Mucosa of gallbladder (tissue), 1 donor: Measurements from ENCODE around the gene WBP11. TPM values are rescaled to one million over a fixed set of nuclear protein-coding genes. Genes with fewer than 3 reads are reported as not detected.

Experiments
- DNase-seq: peaks from one replicate; pipeline ENCODE4 v3.0.0-alpha.2; 2020; ENCODE audit warnings: low spot score
- total RNA-seq: library from RNA; stranded (reverse); gene quantifications from one replicate; pipeline ENCODE4 v1.2.1, GENCODE V29; 2021
- donor health status: DM: no; HTN: no; CAD: no.

The WBP11 gene
- total RNA-seq, 1 donor from 2014 or later = 41.1 TPM

DNA sequence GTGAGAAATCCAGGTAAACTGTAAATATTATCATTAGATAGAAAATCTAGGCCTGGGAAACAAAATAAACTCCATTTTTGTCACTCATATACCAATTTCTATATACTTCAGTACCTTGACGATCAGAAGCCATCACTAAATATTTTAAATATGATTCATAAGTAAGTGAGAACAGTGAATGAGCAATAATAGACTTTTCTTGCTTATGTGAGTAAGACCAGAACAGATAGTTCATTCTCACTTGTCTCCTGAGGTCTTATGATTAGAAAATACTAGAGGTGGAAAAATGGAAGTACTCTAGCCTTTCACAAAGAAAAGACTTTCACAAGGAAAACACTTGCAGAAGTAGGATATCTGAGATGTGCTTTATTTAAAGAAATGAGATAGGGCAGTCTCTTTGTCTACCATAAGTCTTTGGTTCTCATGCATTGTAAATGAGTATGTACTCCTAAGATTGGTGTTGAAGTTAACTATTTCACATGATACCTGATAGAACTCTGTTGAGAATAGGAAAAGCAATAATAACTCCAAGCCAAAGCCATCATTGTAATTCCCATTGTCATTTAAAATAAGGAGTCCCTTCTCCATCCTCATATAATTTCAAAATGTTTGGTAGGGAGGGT is 20.8 kb upstream of the WBP11 start:
- no peak for DNase-seq

DNA sequence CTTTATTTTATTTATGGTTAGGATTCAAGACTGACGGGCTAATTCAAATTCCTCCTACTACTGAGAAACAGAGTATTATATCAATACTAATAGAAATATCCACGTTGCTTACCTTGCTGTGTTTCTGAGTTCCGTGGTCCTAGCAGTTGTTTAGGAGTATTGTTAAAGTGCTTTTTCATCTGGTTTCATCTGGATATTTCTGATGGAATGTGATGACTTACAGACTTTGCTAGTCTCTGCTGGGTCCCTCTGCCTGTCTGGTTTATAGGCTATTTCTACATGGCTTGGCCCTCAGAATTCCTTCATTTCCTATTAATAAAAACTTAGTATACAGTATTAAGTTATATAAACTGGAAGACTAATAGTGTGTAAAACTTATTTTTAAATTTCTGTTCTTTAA is 10.7 kb upstream of the WBP11 start, which contains the start of gene SMCO3:
Gene SMCO3, minus strand, starts transcription at position 169 of the 400 bp plus-strand sequence. CDS start 7,502 bp downstream, outside the sequence.
- DNase-seq = no peak

DNA sequence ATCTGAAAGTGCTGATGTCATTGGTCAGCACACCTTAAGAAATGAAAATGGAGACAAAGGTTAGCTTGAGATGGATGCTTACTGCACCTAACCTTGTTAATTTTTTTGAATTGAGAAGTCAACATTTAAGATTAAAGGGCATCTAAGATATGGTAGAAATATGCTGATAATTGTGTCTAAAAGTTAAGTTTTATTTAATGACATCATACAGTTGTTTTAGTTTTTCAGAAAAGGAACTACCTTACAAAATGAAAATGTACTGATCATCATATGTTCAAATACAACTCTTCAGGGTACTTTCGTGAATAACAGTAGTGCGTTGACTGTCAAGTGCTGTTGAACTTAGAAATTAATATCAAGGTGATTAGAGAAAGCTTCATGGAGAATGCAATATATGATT is 8.2 kb upstream of the WBP11 start:
- no peak for DNase-seq

DNA sequence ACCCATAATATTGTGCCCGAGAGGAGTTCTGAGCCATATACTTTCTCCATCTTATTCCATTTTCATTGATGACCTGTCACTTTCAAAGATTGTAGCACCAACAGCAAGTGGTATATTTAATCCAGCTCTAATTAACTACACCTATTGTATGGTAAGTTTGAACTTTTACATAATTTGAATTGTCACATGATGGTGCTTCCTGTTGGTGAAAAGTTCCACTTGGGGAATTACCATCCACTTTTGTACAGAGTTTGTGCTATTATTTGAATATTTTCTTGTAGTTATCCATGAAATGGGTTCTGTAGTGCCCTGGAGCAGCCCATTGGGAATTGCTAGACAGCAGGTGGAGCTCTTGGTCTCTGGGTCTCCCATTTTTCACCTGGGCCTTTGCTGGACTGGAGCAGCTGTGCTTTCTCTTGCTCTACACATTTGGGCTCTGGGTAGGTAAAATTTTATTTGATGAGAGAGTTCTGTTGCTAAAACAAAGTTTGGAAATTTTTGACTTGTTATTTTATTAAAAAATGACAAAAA is 7.7 kb upstream of the WBP11 start:
- peak; percentile 21 for DNase-seq

DNA sequence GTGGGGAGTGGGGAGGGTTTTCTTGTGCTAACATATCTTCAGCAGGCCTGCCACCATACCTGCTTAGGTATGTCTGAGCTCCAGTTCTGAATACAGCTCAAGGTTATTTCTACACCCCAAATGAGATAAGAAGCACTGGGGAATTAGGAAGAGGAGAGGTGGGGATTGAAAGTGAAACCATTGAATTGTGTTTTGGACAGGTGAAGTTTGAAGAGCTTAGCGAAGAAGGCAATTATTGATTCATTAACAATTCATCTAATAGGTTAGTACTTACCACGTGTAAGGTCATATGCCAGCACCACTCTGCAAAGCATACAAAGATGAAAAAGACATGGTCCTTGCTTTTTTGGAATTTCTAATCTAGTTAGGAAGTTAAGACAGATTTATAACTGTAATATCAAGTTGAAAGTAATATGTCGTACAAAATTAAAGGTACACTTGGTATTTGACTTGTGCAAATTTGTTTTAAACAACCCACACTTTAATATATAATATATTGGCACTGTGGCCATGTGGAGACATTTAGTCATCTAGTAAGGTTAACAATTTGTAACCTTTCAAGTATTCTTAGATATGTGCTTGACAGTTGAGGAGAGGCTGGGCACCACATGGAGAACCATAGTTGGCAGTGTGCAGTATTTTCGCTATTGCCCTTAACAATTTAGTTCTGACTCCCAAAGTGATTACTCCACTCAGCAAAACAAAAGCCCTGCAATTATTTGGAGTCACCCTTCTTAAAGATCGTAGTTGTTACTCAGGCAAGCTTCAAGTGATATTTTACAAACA is 7.1 kb upstream of the WBP11 start:
- no peak for DNase-seq

DNA sequence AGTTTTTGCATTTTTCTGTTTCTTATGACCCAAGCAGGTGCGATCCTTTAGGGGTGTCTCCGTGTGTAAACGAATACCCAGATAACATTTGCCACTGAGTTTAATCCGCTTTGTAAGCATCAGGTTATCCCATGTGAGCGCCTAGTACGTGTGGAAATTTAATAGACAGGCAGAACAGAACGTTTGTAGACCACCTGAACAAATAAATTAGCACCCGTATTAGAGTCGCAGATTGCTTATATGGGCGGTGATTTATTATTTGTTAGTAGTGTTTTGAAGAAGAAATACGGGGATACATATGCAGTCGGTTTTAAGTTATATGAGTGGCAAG is 517 bp upstream of the WBP11 start:
- no peak for DNase-seq

DNA sequence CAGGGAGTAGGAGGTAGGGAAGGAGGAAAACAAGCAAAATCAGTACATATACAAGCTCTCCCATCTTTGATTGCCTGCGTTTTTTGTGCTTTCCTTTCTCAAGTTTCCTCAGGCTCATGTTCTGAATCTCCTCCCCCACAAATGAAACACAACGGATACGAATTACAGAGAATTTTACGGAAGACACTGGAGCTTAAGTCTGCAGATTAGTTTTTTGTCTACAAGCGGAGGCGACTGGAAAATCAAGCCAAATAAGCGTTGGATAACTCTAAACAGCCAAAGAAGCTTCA is 612 bp downstream of the WBP11 start:
- no peak for DNase-seq

DNA sequence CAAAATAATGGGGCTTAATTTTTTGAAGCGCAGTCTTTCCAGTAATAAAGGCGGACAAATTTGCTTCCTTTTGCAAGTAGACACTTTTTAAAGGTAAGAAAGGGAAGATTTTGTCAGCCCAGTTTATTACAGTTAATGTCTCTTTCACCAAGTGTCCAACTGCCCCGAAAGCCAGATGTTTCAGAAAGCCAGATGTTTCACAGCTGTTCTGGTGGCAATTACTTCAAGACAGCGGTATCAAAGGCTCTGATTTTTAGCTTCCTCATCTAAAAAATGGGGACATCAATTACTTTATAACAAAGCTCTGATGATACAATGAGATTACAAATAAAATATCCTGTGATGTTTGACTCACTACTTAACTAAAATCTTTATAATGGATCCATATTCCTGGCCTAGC is 1.0 kb downstream of the WBP11 start:
- no peak for DNase-seq

DNA sequence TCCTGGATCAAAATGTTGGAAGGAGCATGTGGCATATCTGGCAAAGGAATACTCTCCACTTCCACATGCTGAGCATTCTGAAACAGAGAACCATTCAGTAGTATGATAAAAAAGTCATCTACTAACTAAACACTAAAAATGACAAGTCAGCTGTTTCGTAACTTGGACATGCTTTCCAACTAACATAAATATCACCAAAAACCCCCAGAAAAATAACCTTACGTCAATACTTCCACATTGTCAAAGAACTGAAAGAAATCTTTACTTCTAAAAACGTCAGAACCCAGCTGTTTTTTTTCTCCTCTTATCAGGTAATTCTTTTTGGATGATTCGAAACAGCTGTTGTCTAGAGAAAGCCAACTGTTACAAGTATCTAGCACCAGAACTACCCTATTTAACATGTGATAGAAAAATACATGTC is 8.2 kb downstream of the WBP11 start:
- DNase-seq = no peak

DNA sequence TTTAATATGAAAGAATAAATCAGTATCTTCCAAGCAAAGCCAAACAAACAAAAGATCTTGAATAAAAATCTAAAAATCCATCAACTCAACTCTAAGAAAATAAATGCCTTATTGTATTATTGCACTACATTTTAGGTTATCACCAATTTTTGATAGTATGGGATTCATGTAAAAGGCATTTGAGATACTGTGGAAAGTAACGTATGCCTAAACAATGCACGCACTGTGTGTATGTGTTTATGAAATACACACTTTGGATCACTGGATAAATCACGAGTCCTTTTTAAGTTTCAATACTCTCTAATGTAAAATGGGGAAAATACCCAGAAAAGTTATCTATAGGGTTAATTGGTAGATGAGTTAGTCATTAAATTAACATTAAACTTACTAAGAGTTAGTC is 17.7 kb downstream of the WBP11 start:
- DNase-seq = no peak

DNA sequence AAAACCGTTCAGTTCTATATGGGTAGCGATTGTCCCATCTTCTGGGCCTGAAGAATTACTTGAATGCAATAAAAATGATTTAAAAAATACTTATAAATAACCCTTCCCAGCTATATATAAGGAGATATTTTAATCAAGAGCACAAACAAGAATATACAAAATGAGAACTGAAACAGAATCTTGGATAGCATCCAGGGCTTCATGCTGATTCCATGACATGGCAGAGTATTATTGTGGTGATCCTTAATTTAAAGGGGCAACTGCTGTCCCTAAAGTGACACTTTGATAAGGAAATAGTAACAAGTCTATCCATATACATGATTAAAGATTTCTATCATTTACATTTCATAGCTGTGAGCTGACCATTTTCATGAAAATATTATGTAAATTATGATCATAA is 18.8 kb downstream of the WBP11 start:
- no peak for DNase-seq

DNA sequence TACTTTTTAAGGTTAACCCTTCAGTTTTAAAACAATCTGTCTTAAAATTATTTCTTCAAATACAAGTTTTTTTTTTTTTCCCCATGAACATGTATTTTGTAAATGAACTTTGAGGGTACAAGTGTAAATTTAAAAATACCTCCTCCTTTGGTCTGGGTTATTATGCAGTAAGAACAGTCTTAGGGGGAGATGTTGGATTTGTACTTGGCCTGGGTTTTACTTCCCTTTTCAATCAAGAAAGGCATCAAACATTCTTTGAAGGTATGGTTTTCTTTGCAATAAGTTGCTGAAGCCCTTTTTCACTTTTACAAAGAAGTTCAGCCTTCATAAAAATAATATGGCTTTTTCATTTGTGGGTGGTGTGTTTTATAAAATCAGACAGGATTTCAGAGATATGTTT is 20.5 kb downstream of the WBP11 start:
- no peak for DNase-seq

DNA sequence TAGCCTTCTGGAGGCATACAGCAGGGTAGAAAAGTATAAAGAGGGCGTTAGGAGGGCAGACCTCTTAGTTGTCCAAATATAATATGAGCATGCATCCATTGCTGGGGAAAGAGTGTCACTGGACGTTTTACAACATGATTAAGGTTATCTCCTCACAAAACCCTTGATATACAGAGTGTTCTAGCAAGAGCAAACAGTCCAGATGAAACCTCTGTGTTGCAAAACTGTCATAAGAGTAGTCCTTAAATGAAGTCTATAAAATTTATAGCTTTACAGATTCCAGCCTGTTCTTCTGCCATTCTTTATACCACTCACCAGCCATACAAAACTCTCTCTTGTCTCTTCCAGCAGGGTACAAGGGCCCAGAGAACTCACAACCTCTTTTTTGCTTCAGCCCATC is 21.7 kb downstream of the WBP11 start:
- DNase-seq = no peak

DNA sequence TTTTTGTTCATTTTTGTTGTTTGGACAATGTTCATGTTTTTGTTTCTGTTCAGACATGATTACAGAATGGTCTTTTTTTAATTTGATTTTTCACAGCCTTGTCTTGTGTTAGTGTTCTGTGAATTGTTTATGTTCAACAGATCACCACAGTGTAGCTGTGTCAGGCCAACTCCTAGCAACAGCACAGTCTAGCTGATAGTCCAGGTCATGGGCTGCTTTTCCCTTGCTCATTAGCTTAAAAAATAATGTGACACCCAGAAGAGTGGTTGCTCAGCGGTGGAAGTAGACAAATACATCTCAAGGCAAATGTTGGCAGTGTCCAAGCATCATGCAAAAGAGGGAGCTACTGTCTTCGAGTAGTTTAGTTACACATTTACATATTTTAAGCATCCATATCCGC is 22.4 kb downstream of the WBP11 start:
- no peak for DNase-seq

DNA sequence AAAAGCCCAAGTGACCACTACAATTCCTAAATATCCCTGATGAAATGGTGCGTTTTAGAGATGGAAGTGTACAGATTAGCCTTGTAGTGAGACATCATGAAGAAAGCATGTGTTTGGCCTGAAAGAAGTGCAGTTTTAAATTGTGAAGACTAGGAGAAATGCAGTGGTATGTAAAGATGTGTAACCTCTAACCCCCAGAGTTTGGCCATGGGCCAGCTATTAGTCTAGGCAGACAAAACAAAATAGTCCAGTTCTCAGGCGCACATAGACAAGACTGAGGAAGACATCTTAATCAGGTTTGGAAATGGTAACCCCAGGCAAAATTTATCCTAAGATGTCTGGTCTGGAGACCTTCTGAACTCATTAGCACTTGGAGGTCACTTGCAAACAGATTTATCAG is 23.4 kb downstream of the WBP11 start:
- no peak for DNase-seq

DNA sequence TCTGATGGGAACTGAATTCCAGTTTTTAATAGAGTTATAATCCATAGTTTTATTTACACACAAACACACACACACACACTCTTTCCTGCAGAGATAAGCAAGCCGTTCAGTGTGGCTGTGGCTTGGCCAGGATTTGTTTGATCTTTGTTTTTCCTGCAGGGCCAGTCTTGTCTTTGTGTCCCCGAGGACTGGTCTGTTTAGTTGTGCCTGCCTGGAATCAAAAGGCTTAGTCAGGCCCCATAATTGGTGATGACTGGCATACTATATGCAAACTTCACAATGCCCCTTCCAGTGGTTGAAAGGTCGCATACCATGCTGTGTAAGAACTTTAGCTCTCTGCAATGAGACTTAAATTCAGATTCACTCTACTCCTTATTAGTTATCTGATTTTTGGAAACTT is 26.0 kb downstream of the WBP11 start:
- DNase-seq = peak; percentile 57

DNA sequence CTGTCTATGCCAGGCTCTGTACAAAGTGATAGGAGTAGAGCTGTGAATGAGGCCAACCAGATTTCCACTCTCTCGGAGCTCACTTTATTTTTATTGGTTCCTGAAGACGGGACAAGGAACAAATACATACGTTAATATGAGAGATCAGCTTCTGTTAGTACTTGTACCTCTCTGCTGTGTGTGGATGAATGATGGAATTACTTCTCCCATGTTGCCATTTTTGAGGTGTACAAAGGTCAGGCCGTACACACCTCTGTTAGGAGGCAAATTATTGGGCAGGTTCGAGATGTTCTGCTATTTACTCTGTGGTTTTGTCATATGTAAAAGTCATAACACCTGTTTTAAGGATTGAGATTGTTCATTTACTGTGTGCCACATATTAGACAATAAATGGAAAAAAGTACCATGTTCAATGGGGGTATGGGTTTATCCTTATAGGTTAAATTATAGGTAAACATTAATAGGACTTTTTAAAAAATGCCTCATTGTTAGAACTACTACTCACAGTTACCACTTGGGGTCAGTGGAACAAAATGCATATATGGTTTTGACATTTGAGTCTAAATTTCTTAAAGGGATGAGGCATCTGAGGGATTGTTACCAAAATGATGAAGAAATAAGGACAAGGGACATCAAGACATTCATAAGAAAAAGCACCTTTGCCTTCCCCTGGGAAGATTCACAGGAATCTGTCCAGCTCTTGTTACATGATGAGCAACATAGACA is 26.9 kb downstream of the WBP11 start:
- no peak for DNase-seq

DNA sequence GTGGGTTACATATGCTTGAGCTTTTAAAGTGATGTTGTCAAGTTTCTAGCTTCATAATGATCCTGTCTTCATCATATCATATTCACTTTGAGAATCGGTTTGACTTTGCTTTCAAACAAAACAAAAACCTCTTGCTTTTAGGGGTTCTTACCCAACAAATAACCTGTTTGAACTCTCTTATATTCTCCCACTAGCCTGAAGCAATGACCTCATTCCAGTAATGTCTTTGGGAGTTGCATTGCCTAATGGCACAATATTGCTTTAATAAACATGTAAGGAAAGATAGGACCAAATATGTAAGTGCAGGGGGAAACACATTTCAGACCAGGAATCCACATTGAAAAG is 27.7 kb downstream of the WBP11 start:
- DNase-seq = no peak

DNA sequence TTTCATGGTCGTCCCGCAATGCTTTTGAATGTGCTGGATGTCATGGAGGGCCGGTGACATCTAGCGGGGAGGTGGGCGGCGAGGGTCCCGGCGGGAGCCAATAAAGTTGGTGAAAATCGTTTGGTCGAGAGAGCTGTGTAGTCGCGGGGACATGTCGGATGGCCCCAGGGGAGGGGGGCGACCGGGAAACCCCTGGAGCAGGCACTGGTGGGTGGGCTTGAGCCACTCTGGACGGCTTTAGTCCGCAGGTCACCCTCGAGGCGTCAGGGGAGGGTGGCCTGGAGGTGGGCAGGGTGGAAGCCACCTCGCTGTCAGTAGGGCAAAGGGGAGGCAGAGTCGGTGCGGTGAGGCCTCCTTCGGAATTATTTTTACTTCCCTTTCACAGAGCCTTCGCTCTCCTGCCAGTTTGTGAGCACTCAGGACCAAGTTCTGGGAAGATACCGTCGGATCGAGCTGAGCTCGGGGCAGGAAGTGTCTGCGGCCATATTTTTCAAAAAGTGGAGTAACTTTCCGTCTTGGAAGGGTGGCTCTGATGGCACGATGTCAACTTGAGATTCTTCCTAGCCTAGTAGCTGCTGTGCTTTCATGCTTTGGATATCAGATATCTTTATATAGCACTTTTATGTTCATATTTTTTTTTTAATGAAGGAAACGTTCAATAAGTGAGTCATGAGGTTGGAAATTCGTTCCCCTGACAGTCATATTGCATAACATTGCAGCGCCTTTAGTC is 28.2 kb downstream of the WBP11 start:
- DNase-seq = peak; percentile 35

DNA sequence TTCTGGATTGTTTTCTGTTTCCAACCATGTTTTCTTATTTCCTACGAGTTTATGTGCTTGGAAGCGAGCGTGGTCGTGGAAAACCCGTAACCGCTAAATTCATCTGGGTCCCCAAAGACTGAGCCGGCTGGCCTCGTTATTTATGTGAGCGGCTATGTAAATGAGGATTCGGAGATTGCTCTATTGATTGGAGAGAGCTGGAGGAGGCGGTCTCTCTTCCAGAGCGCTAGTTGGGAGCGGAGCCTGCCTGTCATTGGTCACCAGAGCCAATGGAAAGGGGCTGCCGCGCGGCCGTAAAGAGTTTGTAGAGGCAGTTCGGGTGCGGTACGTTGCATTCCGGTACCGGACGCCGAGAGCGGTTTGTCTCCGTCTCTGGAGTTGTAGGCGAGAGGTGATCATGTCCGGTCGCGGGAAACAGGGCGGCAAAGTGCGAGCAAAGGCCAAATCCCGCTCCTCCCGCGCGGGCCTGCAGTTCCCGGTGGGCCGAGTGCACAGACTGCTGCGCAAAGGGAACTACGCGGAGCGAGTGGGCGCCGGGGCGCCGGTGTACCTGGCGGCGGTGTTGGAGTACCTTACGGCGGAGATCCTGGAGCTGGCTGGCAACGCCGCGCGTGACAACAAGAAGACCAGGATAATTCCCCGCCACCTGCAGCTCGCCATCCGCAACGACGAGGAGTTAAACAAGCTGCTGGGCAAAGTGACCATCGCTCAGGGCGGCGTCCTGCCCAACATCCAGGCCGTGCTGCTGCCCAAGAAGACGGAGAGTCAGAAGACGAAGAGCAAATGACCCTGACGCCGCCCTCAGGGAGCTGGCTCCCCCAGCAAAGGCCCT is 29.0 kb downstream of the WBP11 start:
- DNase-seq = peak; percentile 97

DNA sequence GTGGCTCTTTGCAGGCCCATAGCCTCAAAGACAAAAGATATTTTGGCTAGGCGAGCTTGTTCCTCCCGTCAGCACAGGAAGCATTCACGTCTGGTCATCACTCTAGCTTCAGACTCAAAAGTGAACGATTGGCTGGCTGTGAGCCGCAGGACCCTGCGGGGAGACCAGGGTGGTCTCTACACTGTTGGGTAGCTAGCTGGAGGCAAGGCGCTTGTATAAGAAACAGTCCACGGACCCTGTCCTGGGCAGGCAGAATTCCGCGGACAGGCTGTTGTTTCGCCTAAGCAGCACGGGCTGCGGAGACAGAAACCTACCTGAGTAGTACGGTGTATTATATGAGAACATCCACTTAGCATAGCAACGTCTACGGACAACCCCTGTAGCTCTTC is 29.6 kb downstream of the WBP11 start:
- no peak for DNase-seq

DNA sequence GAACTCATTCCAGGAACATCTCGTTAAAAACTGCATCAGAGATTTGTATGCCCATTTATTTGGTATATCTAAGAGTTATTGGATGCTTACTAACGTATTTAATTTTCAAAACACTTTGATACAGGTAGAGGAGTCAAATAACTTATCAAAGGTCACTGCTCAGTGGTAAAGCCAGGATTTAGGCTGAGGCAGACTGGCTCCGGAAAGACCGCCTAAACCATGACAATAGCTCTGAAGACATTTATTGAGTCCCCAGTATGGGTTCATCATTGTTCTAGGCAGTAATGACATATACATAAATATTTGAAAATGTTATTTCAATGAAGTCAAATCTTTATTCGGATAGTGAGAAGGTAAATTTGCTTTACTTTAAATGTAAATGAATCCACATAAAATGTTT is 30.3 kb downstream of the WBP11 start:
- DNase-seq = no peak
